HG02798 (cell line): ENCODE results near the gene RYR3.

ENCODE experiments used
- ATAC-seq: cut with Tn5 transposase; IDR thresholded peaks from one replicate; pipeline ENCODE4 v1.9.1; 2021; ENCODE audit warnings: mild to moderate bottlenecking; ENCODE audit not compliant: unreplicated experiment, poor library complexity

RYR3 gene

GRCh38 chr15:33910741-33911140 lies 600.0 kb downstream of the RYR3 start:
- no peak for ATAC-seq

GRCh38 chr15:33912326-33912725 lies 601.6 kb downstream of the RYR3 start:
- ATAC-seq: no peak

GRCh38 chr15:33913459-33913858 lies 602.7 kb downstream of the RYR3 start:
- ATAC-seq: no peak
